Chondrocyte (in vitro differentiated cells): Measurements from ENCODE around the gene MCM5. TPM values are rescaled to one million over a fixed set of nuclear protein-coding genes. Genes with fewer than 3 reads are reported as not detected.

ENCODE experiments used
- DNase-seq: peaks from one replicate; pipeline ENCODE4 v3.0.0; 2021; ENCODE audit warnings: mixed read lengths, low spot score
- H3K27ac Mint-ChIP-seq: one replicate; pipeline ENCODE4 v1.8.0; 2021; ENCODE audit warnings: mild to moderate bottlenecking, moderate library complexity, mixed read lengths; ENCODE audit not compliant: unreplicated experiment
- H3K27me3 Mint-ChIP-seq: 2 replicates; pipeline ENCODE4 v1.8.0; 2021; ENCODE audit warnings: low read depth, mixed read lengths
- H3K36me3 Mint-ChIP-seq: 2 replicates; pipeline ENCODE4 v1.8.0; 2021; ENCODE audit warnings: low read depth, mixed read lengths
- H3K4me1 Mint-ChIP-seq: 2 replicates; pipeline ENCODE4 v1.8.0; 2021; ENCODE audit warnings: low read depth, mild to moderate bottlenecking, mixed read lengths
- H3K4me3 Mint-ChIP-seq: one replicate; pipeline ENCODE4 v1.8.0; 2021; ENCODE audit warnings: mild to moderate bottlenecking, moderate library complexity, mixed read lengths; ENCODE audit not compliant: unreplicated experiment
- H3K9me3 Mint-ChIP-seq: 2 replicates; pipeline ENCODE4 v1.8.0; 2021; ENCODE audit warnings: low read depth, mixed read lengths
- CTCF ChIP-seq: fragments of 200-600 bp; sonication (generic); IDR thresholded peaks from 2 replicates; pipeline ENCODE4 v1.5.0; 2021; ENCODE audit warnings: antibody characterized with exemption, mild to moderate bottlenecking, moderate library complexity
- total RNA-seq: library from RNA; stranded (reverse); gene quantifications from 3 replicates; pipeline ENCODE4 v1.2.1, GENCODE V29; 2021

The MCM5 gene
- total RNA-seq, 1 donor from 2014 or later: 14.4 TPM

GRCh38 chr22:35375526-35375925 lies 24.4 kb upstream of the MCM5 start:
- H3K27me3 Mint-ChIP-seq: no peaks in the 10 kb centered on the region
- no peak for DNase-seq
- H3K27ac Mint-ChIP-seq: no peak overlapping the region
- peaks cover 44% of the 10 kb centered on the region for H3K4me1 Mint-ChIP-seq
- no peaks in the 10 kb centered on the region for H3K9me3 Mint-ChIP-seq
- TF ChIP-seq CTCF: no peak
- no peaks in the 10 kb centered on the region for H3K36me3 Mint-ChIP-seq
- H3K4me3 Mint-ChIP-seq: no peak overlapping the region

DNA sequence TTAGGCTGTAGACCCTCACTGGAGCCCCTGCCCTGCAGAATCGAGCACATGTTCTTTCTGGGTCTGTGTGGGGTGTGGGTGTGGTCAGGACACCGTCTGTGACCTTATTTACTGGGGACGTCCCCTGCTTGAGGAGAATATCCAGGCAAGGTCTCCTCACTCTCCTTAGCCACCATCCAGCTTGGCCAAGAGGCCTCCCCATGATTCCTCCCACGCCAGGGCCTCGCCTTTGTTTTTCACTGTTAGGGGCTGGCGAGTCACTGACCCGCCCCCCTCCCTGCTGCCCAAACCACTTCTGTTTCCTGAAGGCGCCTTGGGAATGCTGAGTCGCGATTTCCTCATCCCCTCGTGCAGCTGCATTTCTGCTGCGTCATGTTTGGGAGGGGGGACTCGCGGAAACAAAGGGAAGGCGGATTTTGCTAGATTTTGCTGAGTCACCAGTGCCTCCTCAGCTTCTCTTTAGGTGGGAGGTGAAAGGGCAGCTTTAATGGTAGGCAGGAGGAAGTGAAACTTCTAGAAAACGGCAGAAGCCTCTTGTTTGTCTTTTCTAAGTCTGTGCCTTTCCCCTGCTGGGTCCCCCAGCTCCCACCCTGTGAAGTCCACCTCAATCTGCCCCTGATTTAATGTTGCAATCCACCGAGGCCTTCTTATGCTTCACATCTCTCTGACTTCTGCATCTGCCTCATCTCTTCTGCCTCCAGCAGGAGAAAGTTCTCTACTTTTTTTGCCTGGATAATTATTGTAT lies 23.0 kb upstream of the MCM5 start:
- H3K36me3 Mint-ChIP-seq: no peaks in the 10 kb centered on the region
- TF ChIP-seq CTCF: no peak
- no peaks in the 10 kb centered on the region for H3K27me3 Mint-ChIP-seq
- no peaks in the 10 kb centered on the region for H3K9me3 Mint-ChIP-seq
- H3K4me3 Mint-ChIP-seq: peak overlapping the region; percentile 20
- peaks cover 49% of the 10 kb centered on the region for H3K4me1 Mint-ChIP-seq
- H3K27ac Mint-ChIP-seq: peak overlapping the region; percentile 95
- no peak for DNase-seq

DNA sequence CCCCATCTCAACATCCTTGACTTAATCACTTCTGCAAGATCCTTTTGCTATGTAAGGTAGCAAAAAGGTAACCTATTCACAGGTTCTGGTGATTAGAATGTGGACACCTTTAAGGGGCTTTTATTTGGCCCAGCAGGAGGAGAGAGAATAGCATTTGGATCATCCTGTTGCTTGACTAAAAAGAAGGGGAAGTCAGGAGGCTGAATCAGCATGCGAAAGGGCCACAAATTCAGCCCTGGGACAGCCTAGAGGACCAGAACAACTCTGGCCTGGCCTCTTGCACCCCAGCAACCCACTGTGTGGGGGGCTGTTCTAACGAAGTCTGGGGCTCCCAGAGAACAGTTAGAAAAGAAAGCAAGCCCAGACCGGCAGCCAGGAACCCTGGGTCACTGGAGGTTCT lies 22.2 kb upstream of the MCM5 start:
- no peaks in the 10 kb centered on the region for H3K36me3 Mint-ChIP-seq
- H3K27ac Mint-ChIP-seq: peak overlapping the region; percentile 95
- peaks cover 47% of the 10 kb centered on the region for H3K4me1 Mint-ChIP-seq
- TF ChIP-seq CTCF: no peak
- no peak overlapping the region for H3K4me3 Mint-ChIP-seq
- H3K27me3 Mint-ChIP-seq: no peaks in the 10 kb centered on the region
- no peaks in the 10 kb centered on the region for H3K9me3 Mint-ChIP-seq
- DNase-seq: no peak

DNA sequence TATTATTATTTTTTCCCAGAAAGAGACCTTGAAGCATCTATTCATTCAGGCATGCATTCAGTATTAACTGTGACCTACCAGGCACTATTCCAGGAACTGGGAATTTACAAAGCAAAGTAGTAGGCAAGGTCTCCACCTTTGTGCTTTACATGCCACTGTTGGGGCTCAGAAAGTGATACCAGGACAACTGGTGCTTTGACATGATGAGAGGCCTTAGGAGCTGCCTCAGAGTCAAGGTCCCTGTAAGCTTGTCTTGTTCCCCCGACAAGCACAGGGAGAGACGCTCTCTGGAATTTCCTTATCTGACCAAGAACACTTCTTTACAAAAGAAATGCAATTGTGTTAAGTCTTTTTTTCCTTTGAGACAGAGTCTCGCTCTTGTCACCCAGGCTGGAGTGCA lies 21.3 kb upstream of the MCM5 start:
- H3K36me3 Mint-ChIP-seq: no peaks in the 10 kb centered on the region
- no peaks in the 10 kb centered on the region for H3K9me3 Mint-ChIP-seq
- no peaks in the 10 kb centered on the region for H3K27me3 Mint-ChIP-seq
- H3K4me1 Mint-ChIP-seq: peaks cover 47% of the 10 kb centered on the region
- peak overlapping the region; percentile 36 for H3K27ac Mint-ChIP-seq
- DNase-seq: no peak
- no peak overlapping the region for H3K4me3 Mint-ChIP-seq
- TF ChIP-seq CTCF: no peak

DNA sequence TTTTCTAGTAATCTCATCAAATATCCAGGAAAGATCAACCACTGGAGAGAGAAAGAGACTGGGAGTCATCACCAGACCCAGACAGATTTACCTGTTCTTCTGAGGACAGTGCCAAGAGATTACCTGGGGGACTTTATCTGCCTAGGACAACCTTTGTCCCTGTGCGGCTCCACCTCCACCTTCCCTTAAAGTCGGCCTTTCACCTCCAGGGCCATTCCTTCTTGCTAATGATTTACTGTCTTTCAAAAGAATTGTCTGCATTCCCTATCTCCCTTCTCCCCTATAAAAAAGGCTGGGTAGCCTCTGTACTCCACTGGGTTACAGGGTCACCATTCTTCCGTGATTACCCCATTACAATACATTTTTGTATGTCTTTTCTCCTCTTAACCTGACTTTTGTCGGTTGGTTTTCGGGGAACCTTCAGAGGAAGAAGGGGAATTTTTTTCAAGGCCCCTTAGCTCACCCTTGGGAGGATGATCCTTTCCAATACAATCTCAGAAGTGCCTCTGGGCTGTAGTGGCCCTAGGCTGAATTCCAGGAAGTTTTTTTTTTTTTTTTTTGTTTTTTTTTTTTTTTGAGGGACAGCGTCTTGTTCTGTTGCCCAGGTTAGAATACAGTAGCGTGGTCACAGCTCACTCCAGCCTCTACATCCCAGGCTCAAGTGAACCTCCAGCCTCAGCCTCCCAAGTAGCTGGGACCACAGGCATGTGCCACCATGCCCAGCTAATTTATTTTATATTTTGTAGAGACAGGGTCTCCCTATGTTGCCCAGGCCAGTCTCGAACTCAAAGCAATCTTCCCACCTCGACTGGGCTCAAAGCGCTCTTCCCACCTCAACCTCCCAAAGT lies 20.6 kb upstream of the MCM5 start:
- H3K27ac Mint-ChIP-seq: peak overlapping the region; percentile 36
- H3K36me3 Mint-ChIP-seq: no peaks in the 10 kb centered on the region
- TF ChIP-seq CTCF: no peak
- no peak overlapping the region for H3K4me3 Mint-ChIP-seq
- no peak for DNase-seq
- peaks cover 45% of the 10 kb centered on the region for H3K4me1 Mint-ChIP-seq
- H3K27me3 Mint-ChIP-seq: no peaks in the 10 kb centered on the region
- no peaks in the 10 kb centered on the region for H3K9me3 Mint-ChIP-seq
